HepG2 (cell line): ENCODE measurements around the gene KRTAP5-1. TPM values are rescaled to one million over a fixed set of nuclear protein-coding genes. Genes with fewer than 3 reads are reported as not detected.

Experiments used
- ATAC-seq: fragments of 200-7000 bp; cut with Tn5 transposase; 3 replicates; pipeline ENCODE4 v1.9.1; 2020; ENCODE audit warnings: mild to moderate bottlenecking, moderate library complexity
- BruUV-seq: library from RNA; stranded (reverse); fragments of 400-500 nt; replicated peaks from 2 replicates; lab custom pipeline; 2021; lab: Mats Ljungman, UMichigan
- CTCF ChIA-PET: fragments of 300-600 bp; formaldehyde crosslinking; extraction: SDS; loops from one replicate; lab custom pipeline; 2021; ENCODE audit warnings: low total read pairs, inconsistent platforms, low intra/inter-chr PET ratio; lab: Yijun Ruan, JAX
- POLR2A ChIA-PET: fragments of 350-600 bp; sonication (Branson Sonifier 250); formaldehyde crosslinking; loops from one replicate; lab custom pipeline; 2020; ENCODE audit warnings: antibody characterized with exemption, inconsistent platforms; lab: Yijun Ruan, JAX
- DNase-seq: peaks from one replicate; pipeline ENCODE4 v3.0.0-alpha.2; 2015; ENCODE audit warnings: low spot score
- FAIRE-seq: peaks from 3 replicates; lab custom pipeline; 2011; peaks lifted over from hg19 to GRCh38; lab: Jason Lieb, UNC
- H2AFZ ChIP-seq: one replicate; pipeline ENCODE4 v1.6.1; 2011; ENCODE audit warnings: low read length, inconsistent platforms
- H3K27ac ChIP-seq: fragments of 300-600 bp; 3 replicates; pipeline ENCODE4 v1.8.0; 2011; ENCODE audit warnings: mixed run types, mild to moderate bottlenecking, mixed read lengths, low read length, inconsistent platforms; ENCODE audit not compliant: insufficient read depth; ENCODE audit errors: extremely low read length
- H3K27me3 ChIP-seq, 2 experiments: fragments of 200-600 bp in 1 of 2; 2 replicates in 1 of 2; 3 replicates in 1 of 2; pipeline versions ENCODE4 v1.6.0 to v1.8.0; 2011; ENCODE audit warnings: low read length in 2 of 2, mild to moderate bottlenecking in 2 of 2, moderate library complexity in 2 of 2, inconsistent platforms in 1 of 2; ENCODE audit not compliant: insufficient read depth in 2 of 2, control insufficient read depth in 1 of 2
- H3K36me3 ChIP-seq, 2 experiments: fragments of 200-600 bp in 1 of 2; replicated peaks in 1 of 2; 2 replicates in 1 of 2; 3 replicates in 1 of 2; pipeline versions ENCODE4 v1.5.1 to v1.8.0; 2011; ENCODE audit warnings: low read length in 2 of 2, inconsistent platforms in 1 of 2; ENCODE audit not compliant: insufficient read depth in 2 of 2, control insufficient read depth in 1 of 2
- H3K4me1 ChIP-seq: 2 replicates; pipeline ENCODE4 v1.5.1; 2012; ENCODE audit warnings: low read length, inconsistent platforms; ENCODE audit not compliant: insufficient read depth
- H3K4me2 ChIP-seq: 2 replicates; pipeline ENCODE4 v1.6.0; 2011; ENCODE audit warnings: low read depth, low read length, inconsistent platforms
- H3K4me3 ChIP-seq, 3 experiments: fragments of 200-600 bp in 1 of 3; sonication (generic), shearing (Covaris generic) in 1 of 3; replicated peaks in 1 of 3; 2 replicates each; pipeline ENCODE4 v1.5.1; 2011 to 2016; ENCODE audit warnings: low read length in 3 of 3, inconsistent platforms in 2 of 3, low read depth in 2 of 3, mild to moderate bottlenecking in 2 of 3, control low read depth in 1 of 3, mixed read lengths in 1 of 3; ENCODE audit not compliant: insufficient read depth in 1 of 3
- H3K79me2 ChIP-seq: one replicate; pipeline ENCODE4 v1.6.1; 2011; ENCODE audit warnings: low read length, inconsistent platforms; ENCODE audit not compliant: insufficient read depth
- H3K9ac ChIP-seq: 2 replicates; pipeline ENCODE4 v1.6.0; 2011; ENCODE audit warnings: mild to moderate bottlenecking, low read depth, low read length, inconsistent platforms; ENCODE audit not compliant: insufficient read depth
- H3K9me3 ChIP-seq: 2 replicates; pipeline ENCODE4 v1.5.1; 2012; ENCODE audit warnings: mild to moderate bottlenecking, low read length
- H4K20me1 ChIP-seq: 2 replicates; pipeline ENCODE4 v1.6.0; 2011; ENCODE audit warnings: inconsistent platforms, mild to moderate bottlenecking, low read length, moderate library complexity; ENCODE audit not compliant: insufficient read depth
- POGZ ChIP-seq: sonication (generic); formaldehyde crosslinking; IDR thresholded peaks from 2 replicates; pipeline ENCODE4 v1.4.0; 2020; ENCODE audit warnings: mild to moderate bottlenecking, missing genetic modification reagents
- THAP11 ChIP-seq: IDR thresholded peaks from 2 replicates; pipeline ENCODE4 v1.6.1; 2016; ENCODE audit warnings: missing biosample characterization, missing genetic modification reagents
- ZKSCAN1 ChIP-seq: fragments of 150-350 bp; IDR thresholded peaks from 2 replicates; pipeline ENCODE4 v1.6.1; 2014; ENCODE audit warnings: low read length
- ZNF251 ChIP-seq: sonication (generic); formaldehyde crosslinking; IDR thresholded peaks from 2 replicates; pipeline ENCODE4 v1.9.0; 2021; ENCODE audit warnings: mild to moderate bottlenecking, missing genetic modification reagents
- ZNF552 ChIP-seq: sonication (generic); formaldehyde crosslinking; IDR thresholded peaks from 2 replicates; pipeline ENCODE4 v1.9.0; 2022; ENCODE audit warnings: missing genetic modification reagents, mild to moderate bottlenecking, borderline replicate concordance
- WGBS: methylation state at CpG from one replicate; pipeline ENCODE4 v1.1.6; 2017; ENCODE audit warnings: low lambda C conversion rate; 5-methylcytosine and 5-hydroxymethylcytosine counted together
- in situ Hi-C: cut with HindIII; loops from 2 replicates; pipeline ENCODE4 v1.10.0; 2017; ENCODE audit warnings: low pct_unique_long_range_greater_than_20kb; ENCODE audit not compliant: extremely low pct_ligation_motif_present
- intact Hi-C: fragments of 100-400 bp; cut with micrococcal nuclease; formaldehyde crosslinking; loops from one replicate; pipeline ENCODE4 v1.10.0; 2022; ENCODE audit not compliant: unreplicated experiment
- polyA plus RNA-seq, 8 experiments: library from polyadenylated mRNA; depleted of rRNA in 3 of 8; stranded (reverse) in 7 of 8; unstranded in 1 of 8; fragments of >200 nt; fragmentation: Illumina TruSeq in 4 of 8; extraction: Trizol in 4 of 8; gene quantifications; 2 replicates each; pipeline versions ENCODE4 v1.2.1 to v1.2.3, GENCODE V29; 2011 to 2016; ENCODE audit warnings: low read depth in 4 of 8, missing spikeins in 1 of 8, mixed read lengths in 1 of 8; ENCODE audit not compliant: insufficient read depth in 1 of 8
- total RNA-seq, 5 experiments: library from RNA; depleted of rRNA; stranded (reverse); fragments of >200 nt; fragmentation: Illumina TruSeq; extraction: Trizol; gene quantifications; 2 replicates each; pipeline ENCODE4 v1.2.3, GENCODE V29; 2016; ENCODE audit warnings: low read depth in 1 of 5
- TF ChIP-seq, protein P1 (sequence below), 2 experiments: sonication (generic) in 1 of 2; formaldehyde crosslinking in 1 of 2; IDR thresholded peaks; 2 replicates each; pipeline versions ENCODE4 v1.6.1 to v1.9.0; 2014 to 2022; ENCODE audit warnings: antibody characterized with exemption in 1 of 2, borderline replicate concordance in 1 of 2, inconsistent platforms in 1 of 2, low read depth in 1 of 2, missing genetic modification reagents in 1 of 2
- TF ChIP-seq, protein P2 (sequence below): sonication (generic); formaldehyde crosslinking; IDR thresholded peaks from one replicate; pipeline ENCODE4 v1.5.1; 2020; ENCODE audit warnings: mild to moderate bottlenecking, missing genetic modification reagents; ENCODE audit errors: not compliant biosample characterization

The KRTAP5-1 gene
- total and polyA plus RNA-seq, 2 of the 13 experiments (the other 11 are each of a cell fraction or from before 2014, with no cell fraction given): not detected

DNA sequence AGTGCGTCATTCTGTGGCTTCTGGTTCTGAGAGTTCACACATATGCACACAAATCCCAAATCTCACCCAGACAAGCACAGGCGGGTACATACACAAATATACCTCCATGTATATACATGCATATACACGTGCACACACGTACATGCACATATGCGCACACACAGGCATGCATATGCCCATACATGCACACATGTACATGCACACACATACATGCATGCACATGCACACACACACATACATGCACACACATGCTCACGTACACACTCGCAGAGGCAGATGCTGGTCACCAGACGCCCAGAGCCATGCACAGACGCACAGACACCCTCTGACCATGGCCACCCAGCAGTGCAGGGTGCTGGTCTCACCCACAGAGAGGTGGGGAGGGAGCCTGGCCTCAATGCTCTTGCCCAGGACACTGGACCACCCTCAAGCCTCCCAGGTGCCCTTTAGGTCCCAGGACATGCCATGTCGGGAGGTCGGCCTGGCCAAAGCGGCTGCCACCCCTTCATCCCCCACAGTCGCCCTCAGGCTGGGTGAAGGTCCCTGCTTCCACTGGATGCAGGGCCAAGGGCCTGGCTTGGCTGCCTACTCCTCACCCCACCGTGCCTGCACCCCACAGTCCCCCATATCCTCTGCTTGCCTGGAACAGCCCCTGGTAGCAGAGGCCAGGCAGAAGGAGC lies 22.5 kb downstream of the KRTAP5-1 start (continued):
- TF ChIP-seq, protein P1, sequence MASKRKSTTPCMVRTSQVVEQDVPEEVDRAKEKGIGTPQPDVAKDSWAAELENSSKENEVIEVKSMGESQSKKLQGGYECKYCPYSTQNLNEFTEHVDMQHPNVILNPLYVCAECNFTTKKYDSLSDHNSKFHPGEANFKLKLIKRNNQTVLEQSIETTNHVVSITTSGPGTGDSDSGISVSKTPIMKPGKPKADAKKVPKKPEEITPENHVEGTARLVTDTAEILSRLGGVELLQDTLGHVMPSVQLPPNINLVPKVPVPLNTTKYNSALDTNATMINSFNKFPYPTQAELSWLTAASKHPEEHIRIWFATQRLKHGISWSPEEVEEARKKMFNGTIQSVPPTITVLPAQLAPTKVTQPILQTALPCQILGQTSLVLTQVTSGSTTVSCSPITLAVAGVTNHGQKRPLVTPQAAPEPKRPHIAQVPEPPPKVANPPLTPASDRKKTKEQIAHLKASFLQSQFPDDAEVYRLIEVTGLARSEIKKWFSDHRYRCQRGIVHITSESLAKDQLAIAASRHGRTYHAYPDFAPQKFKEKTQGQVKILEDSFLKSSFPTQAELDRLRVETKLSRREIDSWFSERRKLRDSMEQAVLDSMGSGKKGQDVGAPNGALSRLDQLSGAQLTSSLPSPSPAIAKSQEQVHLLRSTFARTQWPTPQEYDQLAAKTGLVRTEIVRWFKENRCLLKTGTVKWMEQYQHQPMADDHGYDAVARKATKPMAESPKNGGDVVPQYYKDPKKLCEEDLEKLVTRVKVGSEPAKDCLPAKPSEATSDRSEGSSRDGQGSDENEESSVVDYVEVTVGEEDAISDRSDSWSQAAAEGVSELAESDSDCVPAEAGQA (IDR thresholded peaks at IDR 0.05; ENCODE audit: low read depth): no peak
- TF ChIP-seq, protein P1 (CRISPR knock-in tag; IDR thresholded peaks at IDR 0.05; ENCODE audit: borderline replicate concordance): no peak
- TF ChIP-seq THAP11 (CRISPR knock-in tag) (no peak), ZKSCAN1 (no peak), ZNF552 (CRISPR knock-in tag) (no peak)

DNA sequence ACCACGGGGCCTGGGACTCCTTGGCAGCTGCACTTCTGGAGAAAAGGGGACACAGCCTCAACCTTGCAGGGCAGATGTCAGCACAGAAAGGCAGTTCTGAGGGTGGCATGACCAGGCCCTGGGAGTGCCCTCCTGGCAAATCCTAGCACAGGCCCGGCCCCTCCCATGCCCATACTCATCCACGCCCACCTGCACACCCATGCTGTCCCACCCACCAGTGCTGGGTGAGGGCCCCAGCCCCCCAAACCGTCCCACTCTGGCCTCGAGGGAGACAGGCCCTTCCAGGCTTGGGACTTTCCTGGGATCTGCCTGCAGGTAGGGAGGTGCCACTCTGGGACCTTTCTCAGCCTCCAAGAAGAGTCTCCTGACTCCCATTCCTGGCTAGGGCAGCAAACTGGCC lies 23.1 kb downstream of the KRTAP5-1 start:
- ChIA-PET CTCF (no interaction called here), POLR2A (no interaction called here)
- intact Hi-C loops (no loop called here), in situ Hi-C loops (no loop called here)
- 75% methylated on average over 2 of the region's 5 CpGs for WGBS
- Histone ChIP-seq H3K9ac (no peak overlapping the region), H3K4me2 (no peak overlapping the region), H3K36me3 (peaks cover 0 to 1% of the 10 kb centered on the region in 2 experiments; a peak in 1 of 5 replicates), H3K9me3 (no peaks in the 10 kb centered on the region), H3K27ac (no peak overlapping the region), H3K4me3 (no peak overlapping the region), H3K27me3 (no peaks in the 10 kb centered on the region), H2AFZ (no peak overlapping the region), H3K79me2 (no peaks in the 10 kb centered on the region), H3K4me1 (peaks cover 2% of the 10 kb centered on the region), H4K20me1 (peaks cover 10% of the 10 kb centered on the region; the same call in 1 of the 2 replicates)
- FAIRE-seq (no peak), ATAC-seq (no peak), DNase-seq (no peak)
- BruUV-seq: no TSS peak
- TF ChIP-seq, protein P2, sequence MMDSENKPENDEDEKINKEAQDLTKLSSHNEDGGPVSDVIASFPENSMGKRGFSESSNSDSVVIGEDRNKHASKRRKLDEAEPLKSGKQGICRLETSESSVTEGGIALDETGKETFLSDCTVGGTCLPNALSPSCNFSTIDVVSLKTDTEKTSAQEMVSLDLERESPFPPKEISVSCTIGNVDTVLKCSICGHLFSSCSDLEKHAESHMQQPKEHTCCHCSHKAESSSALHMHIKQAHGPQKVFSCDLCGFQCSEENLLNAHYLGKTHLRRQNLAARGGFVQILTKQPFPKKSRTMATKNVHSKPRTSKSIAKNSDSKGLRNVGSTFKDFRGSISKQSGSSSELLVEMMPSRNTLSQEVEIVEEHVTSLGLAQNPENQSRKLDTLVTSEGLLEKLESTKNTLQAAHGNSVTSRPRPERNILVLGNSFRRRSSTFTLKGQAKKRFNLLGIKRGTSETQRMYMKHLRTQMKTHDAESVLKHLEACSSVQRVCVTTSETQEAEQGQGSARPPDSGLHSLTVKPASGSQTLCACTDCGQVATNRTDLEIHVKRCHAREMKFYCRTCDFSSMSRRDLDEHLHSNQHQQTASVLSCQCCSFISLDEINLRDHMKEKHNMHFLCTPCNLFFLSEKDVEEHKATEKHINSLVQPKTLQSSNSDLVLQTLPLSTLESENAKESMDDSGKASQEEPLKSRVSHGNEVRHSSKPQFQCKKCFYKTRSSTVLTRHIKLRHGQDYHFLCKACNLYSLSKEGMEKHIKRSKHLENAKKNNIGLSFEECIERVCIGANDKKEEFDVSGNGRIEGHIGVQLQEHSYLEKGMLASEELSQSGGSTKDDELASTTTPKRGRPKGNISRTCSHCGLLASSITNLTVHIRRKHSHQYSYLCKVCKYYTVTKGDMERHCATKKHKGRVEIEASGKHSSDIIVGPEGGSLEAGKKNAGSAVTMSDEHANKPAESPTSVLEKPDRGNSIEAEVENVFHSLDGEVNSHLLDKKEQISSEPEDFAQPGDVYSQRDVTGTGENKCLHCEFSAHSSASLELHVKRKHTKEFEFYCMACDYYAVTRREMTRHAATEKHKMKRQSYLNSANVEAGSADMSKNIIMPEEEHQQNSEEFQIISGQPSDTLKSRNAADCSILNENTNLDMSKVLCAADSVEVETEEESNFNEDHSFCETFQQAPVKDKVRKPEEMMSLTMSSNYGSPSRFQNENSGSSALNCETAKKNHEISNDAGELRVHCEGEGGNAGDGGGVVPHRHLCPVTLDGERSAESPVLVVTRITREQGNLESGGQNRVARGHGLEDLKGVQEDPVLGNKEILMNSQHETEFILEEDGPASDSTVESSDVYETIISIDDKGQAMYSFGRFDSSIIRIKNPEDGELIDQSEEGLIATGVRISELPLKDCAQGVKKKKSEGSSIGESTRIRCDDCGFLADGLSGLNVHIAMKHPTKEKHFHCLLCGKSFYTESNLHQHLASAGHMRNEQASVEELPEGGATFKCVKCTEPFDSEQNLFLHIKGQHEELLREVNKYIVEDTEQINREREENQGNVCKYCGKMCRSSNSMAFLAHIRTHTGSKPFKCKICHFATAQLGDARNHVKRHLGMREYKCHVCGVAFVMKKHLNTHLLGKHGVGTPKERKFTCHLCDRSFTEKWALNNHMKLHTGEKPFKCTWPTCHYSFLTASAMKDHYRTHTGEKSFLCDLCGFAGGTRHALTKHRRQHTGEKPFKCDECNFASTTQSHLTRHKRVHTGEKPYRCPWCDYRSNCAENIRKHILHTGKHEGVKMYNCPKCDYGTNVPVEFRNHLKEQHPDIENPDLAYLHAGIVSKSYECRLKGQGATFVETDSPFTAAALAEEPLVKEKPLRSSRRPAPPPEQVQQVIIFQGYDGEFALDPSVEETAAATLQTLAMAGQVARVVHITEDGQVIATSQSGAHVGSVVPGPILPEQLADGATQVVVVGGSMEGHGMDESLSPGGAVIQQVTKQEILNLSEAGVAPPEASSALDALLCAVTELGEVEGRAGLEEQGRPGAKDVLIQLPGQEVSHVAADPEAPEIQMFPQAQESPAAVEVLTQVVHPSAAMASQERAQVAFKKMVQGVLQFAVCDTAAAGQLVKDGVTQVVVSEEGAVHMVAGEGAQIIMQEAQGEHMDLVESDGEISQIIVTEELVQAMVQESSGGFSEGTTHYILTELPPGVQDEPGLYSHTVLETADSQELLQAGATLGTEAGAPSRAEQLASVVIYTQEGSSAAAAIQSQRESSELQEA (CRISPR knock-in tag): no peak
- TF ChIP-seq ZNF251 (CRISPR knock-in tag): no peak
- no peak for TF ChIP-seq POGZ (CRISPR knock-in tag)
